ENCODE data around the gene IGF2BP2.

IGF2BP2 gene

GRCh38 chr3:185746470-185746869, 78.4 kb downstream of the IGF2BP2 start:
- no peak for DNase-seq (ENCODE audit: extremely low read depth, low read depth)
- no peak overlapping the region for H3K4me3 ChIP-seq (replicated peaks; ENCODE audit: low read depth, low read length)
- TF ChIP-seq CTCF (IDR thresholded peaks at IDR 0.05; ENCODE audit: low read depth, low read length, missing control alignments), result no peak

GRCh38 chr3:185744997-185745843, 79.6 kb downstream of the IGF2BP2 start:
- no peak for DNase-seq (ENCODE audit: extremely low read depth, low read depth)
- no peak overlapping the region for H3K4me3 ChIP-seq (replicated peaks; ENCODE audit: low read depth, low read length)
- TF ChIP-seq CTCF (IDR thresholded peaks at IDR 0.05; ENCODE audit: low read depth, low read length, missing control alignments), result no peak

- no peak overlapping the region for H3K4me3 ChIP-seq (replicated peaks; ENCODE audit: low read depth, low read length)
- no peak for DNase-seq (ENCODE audit: extremely low read depth, low read depth)
- no peak for TF ChIP-seq CTCF (IDR thresholded peaks at IDR 0.05; ENCODE audit: low read depth, low read length, missing control alignments)
Measured at GRCh38 chr3:185741586-185741985, 83.3 kb downstream of the IGF2BP2 start.

- no peak overlapping the region for H3K4me3 ChIP-seq (replicated peaks; ENCODE audit: low read depth, low read length)
- TF ChIP-seq CTCF (IDR thresholded peaks at IDR 0.05; ENCODE audit: low read depth, low read length, missing control alignments), result no peak
- no peak for DNase-seq (ENCODE audit: extremely low read depth, low read depth)
Measured at GRCh38 chr3:185740133-185740532, 84.7 kb downstream of the IGF2BP2 start.

- no peak for DNase-seq (ENCODE audit: extremely low read depth, low read depth)
- TF ChIP-seq CTCF (IDR thresholded peaks at IDR 0.05; ENCODE audit: low read depth, low read length, missing control alignments), result no peak
- no peak overlapping the region for H3K4me3 ChIP-seq (replicated peaks; ENCODE audit: low read depth, low read length)
Measured at GRCh38 chr3:185739264-185739701, 85.6 kb downstream of the IGF2BP2 start.

GRCh38 chr3:185737740-185738680, 86.8 kb downstream of the IGF2BP2 start:
- no peak for TF ChIP-seq CTCF (IDR thresholded peaks at IDR 0.05; ENCODE audit: low read depth, low read length, missing control alignments)
- no peak overlapping the region for H3K4me3 ChIP-seq (replicated peaks; ENCODE audit: low read depth, low read length)
- no peak for DNase-seq (ENCODE audit: extremely low read depth, low read depth)
